ENCODE results near the gene CDADC1.

CDADC1 gene

DNA sequence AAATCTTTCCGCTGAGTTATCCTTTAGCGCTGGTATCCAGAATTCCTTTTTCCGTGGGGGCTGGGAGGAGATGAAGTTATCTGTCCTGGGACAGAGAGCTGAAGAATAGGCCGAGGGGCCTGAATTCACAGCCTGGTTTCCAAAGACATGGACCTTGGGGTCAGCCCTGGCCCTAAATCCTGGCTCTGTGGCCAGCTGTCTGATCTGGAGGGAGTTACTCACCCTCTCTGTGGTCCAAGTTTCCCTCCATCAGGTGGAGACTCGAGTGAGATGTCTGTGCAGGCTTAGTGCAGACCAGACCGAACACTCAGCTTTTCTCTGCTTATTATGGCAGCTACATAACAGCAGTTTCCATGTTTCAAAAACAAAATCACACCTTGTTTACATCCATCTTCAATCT is 59.6 kb downstream of the CDADC1 start:
- TF ChIP-seq, protein P1, sequence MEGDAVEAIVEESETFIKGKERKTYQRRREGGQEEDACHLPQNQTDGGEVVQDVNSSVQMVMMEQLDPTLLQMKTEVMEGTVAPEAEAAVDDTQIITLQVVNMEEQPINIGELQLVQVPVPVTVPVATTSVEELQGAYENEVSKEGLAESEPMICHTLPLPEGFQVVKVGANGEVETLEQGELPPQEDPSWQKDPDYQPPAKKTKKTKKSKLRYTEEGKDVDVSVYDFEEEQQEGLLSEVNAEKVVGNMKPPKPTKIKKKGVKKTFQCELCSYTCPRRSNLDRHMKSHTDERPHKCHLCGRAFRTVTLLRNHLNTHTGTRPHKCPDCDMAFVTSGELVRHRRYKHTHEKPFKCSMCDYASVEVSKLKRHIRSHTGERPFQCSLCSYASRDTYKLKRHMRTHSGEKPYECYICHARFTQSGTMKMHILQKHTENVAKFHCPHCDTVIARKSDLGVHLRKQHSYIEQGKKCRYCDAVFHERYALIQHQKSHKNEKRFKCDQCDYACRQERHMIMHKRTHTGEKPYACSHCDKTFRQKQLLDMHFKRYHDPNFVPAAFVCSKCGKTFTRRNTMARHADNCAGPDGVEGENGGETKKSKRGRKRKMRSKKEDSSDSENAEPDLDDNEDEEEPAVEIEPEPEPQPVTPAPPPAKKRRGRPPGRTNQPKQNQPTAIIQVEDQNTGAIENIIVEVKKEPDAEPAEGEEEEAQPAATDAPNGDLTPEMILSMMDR (IDR thresholded peaks at IDR 0.05; ENCODE audit: unreplicated experiment in 3 of 3), result no peak
- Mint-ChIP-seq H3K4me3 (no peak overlapping the region), H3K36me3 (ENCODE audit: low read depth) (no peaks in the 10 kb centered on the region), H3K27ac (peak overlapping the region in 1 of 3 experiments; percentile 89), H3K27me3 (ENCODE audit: low read depth) (no peaks in the 10 kb centered on the region), H3K4me1 (peaks cover 28% of the 10 kb centered on the region), H3K9me3 (no peaks in the 10 kb centered on the region)

DNA sequence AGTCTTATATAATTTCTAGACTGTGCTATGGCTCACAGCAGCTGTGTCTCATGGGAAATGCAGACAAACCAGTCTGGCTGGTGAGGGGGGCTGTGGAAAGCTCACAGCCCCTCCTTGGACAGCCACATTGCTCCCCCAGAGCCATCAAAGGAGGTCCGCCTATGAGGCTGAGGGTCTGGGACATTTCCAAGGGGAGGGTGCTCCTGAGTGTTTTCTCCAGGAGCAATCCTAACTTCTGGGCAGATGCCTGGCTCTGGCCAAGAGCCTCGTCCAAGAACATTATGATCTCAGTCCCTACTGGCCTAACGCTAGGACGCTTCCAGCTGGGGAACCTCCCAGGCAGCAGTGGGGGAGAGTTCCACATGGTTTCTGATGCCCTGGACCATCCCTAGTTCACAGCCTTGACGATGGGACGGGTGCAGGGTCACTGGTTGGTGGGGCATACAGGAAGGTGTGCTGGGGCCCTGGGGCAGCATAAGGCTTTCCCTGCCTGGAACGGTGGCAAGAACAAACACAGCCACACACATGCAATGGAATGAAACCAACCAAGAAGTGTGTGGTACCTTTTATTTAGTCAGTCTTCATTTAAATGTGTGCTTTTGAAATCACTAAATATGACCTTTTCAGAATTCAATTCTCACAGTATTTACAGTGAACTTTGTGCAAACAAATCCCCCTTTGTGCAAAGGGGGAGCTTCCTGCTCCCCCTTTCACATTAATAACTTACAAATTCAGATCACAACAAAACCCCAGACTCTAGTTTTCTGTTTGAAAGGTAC is 60.6 kb downstream of the CDADC1 start:
- peak overlapping the region in 1 of 3 experiments; percentile 15 for H3K4me3 Mint-ChIP-seq
- H3K9me3 Mint-ChIP-seq, result no peaks in the 10 kb centered on the region
- peaks cover 23% of the 10 kb centered on the region for H3K4me1 Mint-ChIP-seq
- TF ChIP-seq, protein P1 (IDR thresholded peaks at IDR 0.05; ENCODE audit: unreplicated experiment in 3 of 3), result no peak
- no peaks in the 10 kb centered on the region for H3K27me3 Mint-ChIP-seq (ENCODE audit: low read depth)
- H3K36me3 Mint-ChIP-seq (ENCODE audit: low read depth), result no peaks in the 10 kb centered on the region
- peak overlapping the region; percentile 74 to 89 (median 83) for H3K27ac Mint-ChIP-seq

GRCh38 chr13:49308921-49309408 is 61.2 kb downstream of the CDADC1 start:
- TF ChIP-seq, protein P1 (IDR thresholded peaks at IDR 0.05; ENCODE audit: unreplicated experiment in 3 of 3), result no peak
- Mint-ChIP-seq H3K4me3 (no peak overlapping the region), H3K27me3 (ENCODE audit: low read depth) (no peaks in the 10 kb centered on the region), H3K36me3 (ENCODE audit: low read depth) (no peaks in the 10 kb centered on the region), H3K9me3 (no peaks in the 10 kb centered on the region), H3K4me1 (peaks cover 27% of the 10 kb centered on the region), H3K27ac (peak overlapping the region in 1 of 3 experiments; percentile 74)

DNA sequence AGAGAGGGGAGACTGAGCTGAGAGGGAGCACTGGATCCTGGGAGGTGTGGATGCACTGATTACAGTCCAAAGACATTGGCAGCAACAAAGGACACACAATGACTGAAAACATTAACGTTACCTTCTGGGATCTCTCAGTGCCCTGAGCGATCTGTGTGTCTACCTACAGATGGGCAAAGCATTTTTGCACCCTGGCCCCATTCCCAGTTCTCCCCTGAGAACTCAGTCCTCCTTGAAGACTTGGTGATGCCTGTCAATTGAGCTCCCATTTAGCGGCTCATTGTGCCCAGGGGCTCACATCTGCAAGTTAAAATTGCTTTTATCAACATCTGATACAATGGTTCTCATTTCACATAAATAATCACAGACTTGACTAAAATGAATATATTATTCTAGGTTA is 62.5 kb downstream of the CDADC1 start:
- Mint-ChIP-seq H3K4me3 (no peak overlapping the region), H3K27ac (peak overlapping the region in 1 of 3 experiments; percentile 24), H3K36me3 (ENCODE audit: low read depth) (no peaks in the 10 kb centered on the region), H3K27me3 (ENCODE audit: low read depth) (no peaks in the 10 kb centered on the region), H3K4me1 (peaks cover 32% of the 10 kb centered on the region), H3K9me3 (no peaks in the 10 kb centered on the region)
- TF ChIP-seq, protein P1 (IDR thresholded peaks at IDR 0.05; ENCODE audit: unreplicated experiment in 3 of 3), result no peak

DNA sequence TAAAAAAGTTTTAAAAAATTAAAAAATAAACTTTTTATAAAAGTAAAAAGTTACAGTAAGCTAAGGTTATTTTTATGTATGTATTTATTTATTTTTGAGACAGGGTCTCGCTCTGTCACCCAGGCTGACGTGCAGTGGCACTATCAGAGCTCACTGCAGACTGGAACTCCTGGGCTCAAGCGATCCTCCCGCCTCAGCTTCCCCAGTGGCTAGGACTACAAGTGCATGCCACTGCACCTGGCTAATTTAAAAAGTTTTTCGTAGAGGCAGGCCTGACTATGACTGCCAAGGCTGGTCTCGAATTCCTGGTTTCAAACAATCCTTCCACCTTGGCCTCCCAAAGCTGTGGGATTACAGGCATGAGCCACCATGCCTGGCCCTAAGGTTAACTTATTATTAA is 64.1 kb downstream of the CDADC1 start:
- H3K27ac Mint-ChIP-seq, result no peak overlapping the region
- H3K36me3 Mint-ChIP-seq (ENCODE audit: low read depth), result peaks cover 8% of the 10 kb centered on the region
- TF ChIP-seq, protein P1 (IDR thresholded peaks at IDR 0.05; ENCODE audit: unreplicated experiment in 3 of 3), result no peak
- peaks cover 25% of the 10 kb centered on the region for H3K4me1 Mint-ChIP-seq
- no peaks in the 10 kb centered on the region for H3K9me3 Mint-ChIP-seq
- no peaks in the 10 kb centered on the region for H3K27me3 Mint-ChIP-seq (ENCODE audit: low read depth)
- no peak overlapping the region for H3K4me3 Mint-ChIP-seq
